ELR (cell line): ENCODE results near the gene HOXA7.
A peak's percentile ranks its signal among the peaks of the same experiment; 100 is the strongest.

Experiments used
- DNase-seq: peaks from one replicate; pipeline ENCODE4 v3.0.0-alpha.2; 2015; ENCODE audit warnings: low read depth

Gene HOXA7

GRCh38 chr7:27118580-27118979 is 37.9 kb downstream of the HOXA7 start:
- no peak for DNase-seq

- no peak for DNase-seq
Measured at GRCh38 chr7:27117887-27118491, 38.5 kb downstream of the HOXA7 start.

- DNase-seq, result no peak
Measured at GRCh38 chr7:27116962-27117886, 39.3 kb downstream of the HOXA7 start.

DNA sequence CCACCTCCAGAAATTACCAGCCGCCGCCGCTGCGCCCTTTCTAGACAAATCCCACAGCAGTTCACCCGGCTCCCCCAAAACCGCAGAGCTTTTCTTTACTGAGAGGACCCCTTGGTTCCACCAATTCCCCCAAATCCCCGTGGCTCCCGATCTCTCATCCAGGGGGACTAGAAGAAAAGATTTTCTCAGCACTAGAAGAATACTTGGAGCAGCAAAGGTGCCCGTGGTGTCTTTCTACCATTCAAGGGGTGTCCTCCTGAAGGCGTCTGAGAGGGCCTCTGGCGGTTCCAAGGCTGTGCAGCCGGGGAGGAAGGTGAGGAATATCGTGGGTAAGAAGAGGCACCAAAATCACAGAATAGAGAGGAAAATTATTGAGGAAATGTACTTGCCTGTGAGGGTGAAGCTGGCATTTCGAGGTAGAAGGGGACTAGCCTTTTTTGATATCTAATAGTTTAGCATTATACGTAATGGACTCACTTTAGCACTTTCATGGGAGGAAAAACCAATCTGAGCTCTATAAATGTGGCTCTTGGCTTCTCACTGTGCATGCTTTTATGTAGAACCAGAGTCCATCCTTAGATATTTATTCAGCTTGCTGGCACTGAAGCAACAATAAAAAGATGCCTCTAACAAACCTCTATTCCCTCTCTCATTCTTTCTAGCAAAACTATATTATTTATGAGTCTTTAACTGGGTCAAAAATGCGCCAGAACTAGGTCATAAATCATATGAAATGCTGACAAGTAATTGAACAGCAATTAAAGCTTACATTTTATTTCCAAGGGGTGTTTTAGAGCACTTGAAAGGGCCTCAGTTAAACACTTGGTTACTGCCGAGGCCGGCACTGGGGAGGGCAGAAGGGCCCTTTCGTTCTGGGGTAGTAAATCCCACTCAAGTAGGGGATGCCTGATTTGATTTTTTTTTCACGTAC is 40.2 kb downstream of the HOXA7 start:
- DNase-seq, result no peak

- DNase-seq, result peak; percentile 84
Measured at GRCh38 chr7:27115221-27116026, 41.1 kb downstream of the HOXA7 start.

- no peak for DNase-seq
Measured at GRCh38 chr7:27114881-27115220, 41.6 kb downstream of the HOXA7 start.

DNA sequence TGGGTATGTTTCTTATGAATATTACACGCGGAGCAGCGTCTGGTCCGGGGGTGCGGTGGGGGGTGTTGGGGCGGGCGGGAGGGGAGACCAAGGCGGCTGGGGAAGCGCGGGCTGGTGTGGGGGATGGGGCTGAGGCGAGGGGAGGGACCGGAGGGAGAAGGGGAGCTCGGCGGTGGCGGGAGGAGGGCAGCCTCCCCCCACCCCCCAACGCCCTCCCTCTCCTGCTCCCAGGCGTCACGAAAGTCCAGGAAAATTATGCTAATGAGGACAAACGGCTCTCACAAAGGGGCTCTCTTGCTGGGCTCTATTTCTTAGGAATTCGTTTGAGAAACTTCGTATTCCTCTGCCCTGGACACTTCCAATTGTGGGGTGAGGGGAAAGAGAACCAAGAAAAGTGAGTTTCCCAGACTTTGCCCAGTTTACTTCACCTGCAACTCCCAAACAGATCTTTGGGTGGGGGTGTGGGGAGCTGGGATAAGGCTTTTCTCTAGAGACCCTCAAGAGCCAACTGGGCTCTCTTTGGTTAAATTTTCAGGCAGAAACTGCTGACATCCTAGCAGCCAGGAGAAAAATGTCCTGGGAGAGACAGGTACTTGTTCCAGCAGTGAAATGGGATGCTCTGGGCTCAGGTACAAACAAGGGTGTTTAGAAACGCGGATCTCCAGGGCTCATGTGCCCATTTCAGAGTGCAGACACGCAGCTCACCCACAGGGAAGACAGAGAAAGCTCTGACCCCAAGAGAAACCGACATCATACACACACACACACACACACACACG is 42.3 kb downstream of the HOXA7 start:
- no peak for DNase-seq

GRCh38 chr7:27112955-27113949 is 43.2 kb downstream of the HOXA7 start:
- peak; percentile 22 for DNase-seq

GRCh38 chr7:27112361-27112760 is 44.1 kb downstream of the HOXA7 start:
- no peak for DNase-seq

DNA sequence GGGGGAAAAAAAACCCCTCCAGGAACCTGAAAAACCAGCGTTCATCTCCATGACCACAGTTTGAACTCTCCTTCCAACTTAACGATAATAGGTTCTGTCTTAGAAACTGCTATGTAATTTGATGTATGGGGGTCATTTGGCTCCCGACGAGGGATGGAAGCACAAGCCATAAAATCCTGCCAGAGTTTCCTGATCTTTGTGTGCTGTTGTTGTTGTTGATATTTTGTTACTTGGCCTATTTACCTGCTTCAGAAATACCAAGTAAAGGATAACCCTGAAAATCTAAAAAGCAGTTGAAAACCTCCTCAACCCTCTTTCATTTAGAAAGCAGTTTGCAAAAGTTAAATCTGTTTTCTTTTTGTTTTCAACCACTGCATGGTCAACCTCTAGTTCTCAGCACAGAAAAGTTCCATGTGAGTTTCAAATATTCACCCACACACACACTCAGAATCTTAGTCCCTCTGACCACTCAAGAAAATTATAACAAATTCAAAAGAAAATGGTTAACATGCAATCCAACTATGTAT is 44.7 kb downstream of the HOXA7 start:
- no peak for DNase-seq

DNA sequence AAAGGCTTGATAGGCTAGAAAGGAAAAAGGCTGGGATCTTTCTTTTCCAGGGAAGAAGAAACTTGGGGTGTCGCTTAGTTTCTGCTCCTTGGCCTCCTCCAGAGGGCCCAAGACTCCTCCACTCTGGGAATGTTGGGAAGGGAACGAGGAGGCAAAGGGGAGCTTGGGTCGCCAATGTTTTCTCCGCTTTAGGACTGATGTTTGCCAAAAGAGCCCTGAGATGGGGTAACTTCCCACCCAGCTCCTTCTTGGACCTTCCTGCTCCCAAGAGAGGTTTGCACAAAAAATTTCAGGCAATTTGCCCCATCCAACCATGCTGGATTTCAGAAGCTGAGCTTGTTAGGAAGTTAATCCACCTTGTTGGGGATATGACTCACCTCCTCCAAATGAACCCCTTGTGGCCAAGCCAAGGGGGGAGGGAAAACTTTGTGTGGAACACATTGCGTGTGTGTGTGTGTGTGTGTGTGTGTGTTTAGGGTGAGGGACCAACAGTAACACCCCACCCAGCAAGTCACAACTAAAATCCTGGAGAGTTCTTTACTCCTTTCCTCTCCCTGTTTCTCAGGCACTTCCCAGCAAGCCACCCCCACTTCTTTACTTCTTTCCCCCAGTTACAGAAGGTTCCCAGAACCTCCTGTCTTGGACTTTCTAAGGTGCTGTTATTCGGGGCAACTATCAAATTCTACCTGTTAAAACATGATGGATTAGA is 45.3 kb downstream of the HOXA7 start:
- DNase-seq, result peak; percentile 55

DNA sequence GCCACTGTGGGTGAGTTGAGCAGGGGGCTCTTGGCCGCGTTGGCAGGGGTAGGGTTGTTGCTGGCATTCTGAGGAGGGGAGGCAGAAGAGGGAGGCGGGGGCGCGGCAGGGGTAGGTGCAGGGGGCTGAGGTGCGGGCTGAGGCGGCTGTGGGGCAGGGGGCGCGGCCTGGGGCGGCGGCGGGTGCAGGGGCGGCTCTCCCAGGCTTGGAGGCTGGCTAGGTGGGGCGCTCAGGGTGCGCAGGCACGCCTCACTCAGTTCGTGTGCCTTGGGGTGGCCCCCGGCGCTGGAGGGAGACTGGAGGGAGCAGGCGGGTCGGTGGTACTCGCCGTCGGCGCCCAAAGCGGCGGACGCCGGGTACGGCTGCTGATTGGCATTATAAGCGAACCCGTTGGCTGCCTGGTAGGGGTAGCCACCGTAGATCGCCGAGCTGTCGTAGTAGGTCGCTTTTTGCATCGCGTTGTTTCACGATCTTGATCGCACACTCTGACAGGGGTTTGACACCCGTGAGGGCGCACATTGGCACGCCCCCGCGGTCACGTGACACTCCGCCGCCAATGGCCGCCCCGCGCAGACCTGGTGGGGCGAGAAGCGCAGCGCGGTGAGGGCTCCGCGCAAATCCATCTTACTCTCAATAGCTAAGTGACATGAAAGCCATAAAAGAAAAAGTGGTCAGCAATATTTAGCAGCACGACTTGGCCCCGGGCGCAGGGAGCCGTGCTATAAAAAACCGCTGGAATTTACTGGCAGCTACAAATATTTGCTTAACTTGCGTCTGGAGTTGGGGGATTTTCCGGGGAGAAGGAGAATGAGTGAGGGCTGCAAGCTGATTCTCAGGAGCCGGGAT is 46.1 kb downstream of the HOXA7 start:
- peak; percentile 61 for DNase-seq

DNA sequence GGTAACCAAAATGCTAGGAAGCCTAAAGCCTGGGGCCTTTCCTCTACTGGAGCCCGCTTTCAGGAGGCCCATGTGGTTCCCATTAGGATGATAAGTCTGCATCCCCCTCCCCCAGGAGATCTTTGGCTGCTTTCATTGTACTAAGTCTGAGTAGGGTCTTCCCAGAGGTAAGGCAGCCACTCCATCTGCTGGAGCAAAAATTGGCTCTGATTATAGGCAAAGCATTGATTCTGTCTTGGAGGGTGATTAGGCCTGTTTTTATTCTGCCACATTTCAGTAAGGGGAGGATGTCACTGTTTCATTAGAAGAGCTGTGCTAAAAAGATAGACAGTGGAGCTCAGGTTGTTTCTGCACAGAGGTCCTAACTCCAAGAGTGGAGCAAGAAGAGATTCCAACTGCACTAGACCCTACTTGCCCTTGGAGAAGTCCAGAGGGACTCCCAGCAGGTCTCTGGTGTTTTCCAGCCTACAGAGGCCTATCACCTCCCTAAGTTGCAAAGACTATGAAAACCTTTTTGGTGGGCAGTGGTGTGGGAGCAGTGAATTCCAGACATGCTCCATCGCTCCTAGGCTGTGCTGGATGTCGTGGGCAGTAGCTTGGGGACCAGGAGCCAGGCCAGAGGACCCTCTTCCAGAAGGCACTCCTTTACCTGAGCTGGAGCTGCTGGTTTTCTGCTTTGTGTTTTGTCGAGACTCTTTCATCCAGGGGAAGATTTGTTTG is 46.8 kb downstream of the HOXA7 start:
- no peak for DNase-seq

GRCh38 chr7:27108390-27109127 is 47.9 kb downstream of the HOXA7 start:
- DNase-seq, result no peak

GRCh38 chr7:27107391-27108381 is 48.8 kb downstream of the HOXA7 start:
- DNase-seq, result no peak
